ENCODE data around the gene HINT2.

Gene HINT2

GRCh38 chr9:35840881-35841644 is 26.2 kb upstream of the HINT2 start:
- no peak for DNase-seq (ENCODE audit: low read depth in 2 of 2)

- DNase-seq (ENCODE audit: low read depth in 2 of 2): no peak
Measured at GRCh38 chr9:35839926-35840325, 25.1 kb upstream of the HINT2 start.

- DNase-seq (ENCODE audit: low read depth in 2 of 2): no peak
Measured at GRCh38 chr9:35836595-35836994, 21.8 kb upstream of the HINT2 start.

GRCh38 chr9:35835766-35836165 is 20.9 kb upstream of the HINT2 start:
- no peak for DNase-seq (ENCODE audit: low read depth in 2 of 2)

- DNase-seq (ENCODE audit: low read depth in 2 of 2): no peak
Measured at GRCh38 chr9:35835216-35835632, 20.4 kb upstream of the HINT2 start.

GRCh38 chr9:35834260-35835215 is 19.7 kb upstream of the HINT2 start:
- DNase-seq (ENCODE audit: low read depth in 2 of 2): no peak

GRCh38 chr9:35832814-35833213 is 18.0 kb upstream of the HINT2 start:
- DNase-seq (ENCODE audit: low read depth in 2 of 2): no peak

- DNase-seq (ENCODE audit: low read depth in 2 of 2): no peak
Measured at GRCh38 chr9:35831040-35831439, 16.2 kb upstream of the HINT2 start.

GRCh38 chr9:35829764-35830096 is 14.9 kb upstream of the HINT2 start:
- no peak for DNase-seq (ENCODE audit: low read depth in 2 of 2)

GRCh38 chr9:35829084-35829763 is 14.4 kb upstream of the HINT2 start, which contains the start of gene TMEM8B:
TSS of gene TMEM8B (plus strand) at chr9:35829228. CDS start at chr9:35829448, 220 bp downstream.
- peak; percentile 95 to 97 for DNase-seq (ENCODE audit: low read depth in 2 of 2)

GRCh38 chr9:35828716-35829083 is 13.9 kb upstream of the HINT2 start, which contains the start of gene FAM221B:
TSS of gene FAM221B (minus strand) at chr9:35828732. CDS start at chr9:35826161, 2,571 bp downstream.
- DNase-seq (ENCODE audit: low read depth in 2 of 2): no peak

- no peak for DNase-seq (ENCODE audit: low read depth in 2 of 2)
Measured at GRCh38 chr9:35827486-35827885, 12.6 kb upstream of the HINT2 start.

- DNase-seq (ENCODE audit: low read depth in 2 of 2): no peak
Measured at GRCh38 chr9:35826071-35826701, 11.3 kb upstream of the HINT2 start.

GRCh38 chr9:35822926-35823325 is 8.1 kb upstream of the HINT2 start:
- no peak for DNase-seq (ENCODE audit: low read depth in 2 of 2)

GRCh38 chr9:35820076-35820475 is 5.2 kb upstream of the HINT2 start:
- no peak for DNase-seq (ENCODE audit: low read depth in 2 of 2)

- no peak for DNase-seq (ENCODE audit: low read depth in 2 of 2)
Measured at GRCh38 chr9:35818341-35818740, 3.5 kb upstream of the HINT2 start.

GRCh38 chr9:35816708-35817107 is 1.9 kb upstream of the HINT2 start:
- DNase-seq (ENCODE audit: low read depth in 2 of 2): no peak

GRCh38 chr9:35814106-35814840 is 569 bp downstream of the HINT2 start:
- peak in 1 of 2 donors; percentile 7 for DNase-seq (ENCODE audit: low read depth in 2 of 2)

GRCh38 chr9:35813434-35814105 is 1.3 kb downstream of the HINT2 start:
- DNase-seq (ENCODE audit: low read depth in 2 of 2): no peak

- peak; percentile 82 to 83 for DNase-seq (ENCODE audit: low read depth in 2 of 2)
Measured at GRCh38 chr9:35812025-35812602, 2.7 kb downstream of the HINT2 start, which contains the start of gene SPAG8. TSS of gene SPAG8 (minus strand) at chr9:35812262. CDS start at chr9:35812147, 115 bp downstream.

Measured in activated CD4-positive, alpha-beta T cell treated with anti-CD3 and anti-CD28 coated beads for 24 hours (primary cell).